GM12892 (cell line): ENCODE data around the gene NDP.

ENCODE experiments used
- DNase-seq: peaks from one replicate; pipeline ENCODE4 v3.0.0; 2011; ENCODE audit not compliant: insufficient read length
- FAIRE-seq: peaks from 2 replicates; lab custom pipeline; 2011; peaks lifted over from hg19 to GRCh38; lab: Jason Lieb, UNC
- POLR2A ChIP-seq: IDR thresholded peaks from 2 replicates; pipeline ENCODE4 v1.6.1; 2011; ENCODE audit warnings: low read depth, low read length, control low read depth
- POLR2AphosphoS5 ChIP-seq: IDR thresholded peaks from 2 replicates; pipeline ENCODE4 v1.6.1; 2011; ENCODE audit warnings: low read depth, low read length, control low read depth
- TAF1 ChIP-seq: IDR thresholded peaks from 2 replicates; pipeline ENCODE4 v1.6.1; 2011; ENCODE audit warnings: low read depth, mild to moderate bottlenecking, control low read depth, low read length, borderline replicate concordance

The NDP gene

GRCh38 chrX:43969504-43970501 lies 3.4 kb downstream of the NDP start:
- DNase-seq (no peak), FAIRE-seq (no peak)
- TF ChIP-seq POLR2A: no peak
- no peak for TF ChIP-seq TAF1
- no peak for TF ChIP-seq POLR2AphosphoS5

- no peak for TF ChIP-seq POLR2AphosphoS5
- TF ChIP-seq TAF1: no peak
- TF ChIP-seq POLR2A: no peak
- DNase-seq (no peak), FAIRE-seq (no peak)
These were observed 4.8 kb downstream of the NDP start for GRCh38 chrX:43968359-43968781.

GRCh38 chrX:43964936-43965335 lies 8.3 kb downstream of the NDP start:
- FAIRE-seq: no peak
- DNase-seq: no peak
- no peak for TF ChIP-seq POLR2A
- TF ChIP-seq POLR2AphosphoS5: no peak
- no peak for TF ChIP-seq TAF1

- DNase-seq (no peak), FAIRE-seq (no peak)
- TF ChIP-seq POLR2AphosphoS5 (no peak), TAF1 (no peak), POLR2A (no peak)
These were observed 9.5 kb downstream of the NDP start for GRCh38 chrX:43963726-43964125.

- FAIRE-seq (no peak), DNase-seq (no peak)
- TF ChIP-seq POLR2A (no peak), POLR2AphosphoS5 (no peak), TAF1 (no peak)
These were observed 10.6 kb downstream of the NDP start for GRCh38 chrX:43962636-43963035.

- no peak for TF ChIP-seq POLR2AphosphoS5
- no peak for TF ChIP-seq POLR2A
- no peak for TF ChIP-seq TAF1
- DNase-seq (no peak), FAIRE-seq (no peak)
These were observed 11.5 kb downstream of the NDP start for GRCh38 chrX:43961699-43962098.

GRCh38 chrX:43958529-43958928 lies 14.7 kb downstream of the NDP start:
- TF ChIP-seq POLR2AphosphoS5 (no peak), TAF1 (no peak), POLR2A (no peak)
- no peak for DNase-seq
- FAIRE-seq: no peak

- no peak for TF ChIP-seq POLR2AphosphoS5
- FAIRE-seq: no peak
- DNase-seq: no peak
These were observed 17.2 kb downstream of the NDP start for GRCh38 chrX:43956034-43956433.

GRCh38 chrX:43953218-43953617 lies 20.0 kb downstream of the NDP start:
- DNase-seq (no peak), FAIRE-seq (no peak)
- TF ChIP-seq POLR2A: no peak
- no peak for TF ChIP-seq TAF1
- no peak for TF ChIP-seq POLR2AphosphoS5

- TF ChIP-seq POLR2AphosphoS5 (no peak), POLR2A (no peak), TAF1 (no peak)
- FAIRE-seq (no peak), DNase-seq (no peak)
These were observed 23.5 kb downstream of the NDP start for GRCh38 chrX:43949669-43950068.

GRCh38 chrX:43940816-43941474 lies 32.2 kb downstream of the NDP start:
- no peak for FAIRE-seq
- no peak for TF ChIP-seq POLR2A
- no peak for TF ChIP-seq POLR2AphosphoS5
- no peak for TF ChIP-seq TAF1
- DNase-seq: no peak
